M059J (cell line): ENCODE data around the gene B3GNT5. TPM values are rescaled to one million over a fixed set of nuclear protein-coding genes. Genes with fewer than 3 reads are reported as not detected.
"Not testable (repeated sequence)": the region's sequence is repeated elsewhere in the genome, so short reads cannot be mapped to it uniquely, and the experiment has no call there.

Experiments used
- DNase-seq: peaks from one replicate; pipeline ENCODE4 v3.0.0-alpha.2; 2012; ENCODE audit warnings: low read depth
- total RNA-seq: library from RNA; depleted of rRNA; stranded (reverse); fragments of >200 nt; shearing (Covaris generic); gene quantifications from 2 replicates; pipeline ENCODE4 v1.2.3, GENCODE V29; 2014

Gene B3GNT5
- total RNA-seq, 1 experiment from 2014 or later: 4.1 TPM

DNA sequence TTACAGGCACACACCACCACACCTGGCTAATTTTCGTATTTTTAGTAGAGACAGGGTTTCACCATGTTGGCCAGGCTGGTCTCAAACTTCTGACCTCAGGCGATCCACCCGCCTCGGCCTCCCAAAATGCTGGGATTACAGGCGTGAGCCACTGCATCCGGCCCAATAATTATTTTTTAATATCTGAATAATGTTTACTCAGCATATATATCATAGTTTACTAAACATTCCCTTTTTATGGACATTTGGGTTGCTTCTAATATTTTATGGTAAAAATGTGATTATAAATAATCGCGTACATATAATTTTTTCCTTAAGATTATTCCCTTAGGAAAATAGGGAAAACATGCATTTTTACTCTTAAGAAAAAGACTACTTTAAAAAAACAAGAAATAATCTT, 22.8 kb upstream of the B3GNT5 start:
- DNase-seq: not testable (repeated sequence)

DNA sequence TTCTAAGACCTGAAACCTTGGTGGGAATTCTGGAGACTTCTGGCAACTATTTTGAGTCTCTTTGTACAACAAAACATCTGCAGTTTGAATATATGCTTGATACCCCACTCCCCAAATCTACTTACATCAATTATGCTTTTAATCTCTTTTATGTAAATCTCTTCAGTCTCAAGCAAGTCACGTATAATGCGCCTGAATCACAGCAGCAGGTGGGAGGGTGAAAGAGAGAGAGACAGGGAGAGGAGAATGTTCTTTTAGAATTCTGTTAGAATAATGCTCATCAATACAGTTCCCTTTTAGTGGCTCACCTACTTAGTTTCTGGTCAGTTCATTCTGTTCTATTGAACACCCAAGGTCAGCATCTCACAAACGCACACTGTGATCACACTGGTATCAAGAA, 22.2 kb upstream of the B3GNT5 start:
- DNase-seq: no peak

DNA sequence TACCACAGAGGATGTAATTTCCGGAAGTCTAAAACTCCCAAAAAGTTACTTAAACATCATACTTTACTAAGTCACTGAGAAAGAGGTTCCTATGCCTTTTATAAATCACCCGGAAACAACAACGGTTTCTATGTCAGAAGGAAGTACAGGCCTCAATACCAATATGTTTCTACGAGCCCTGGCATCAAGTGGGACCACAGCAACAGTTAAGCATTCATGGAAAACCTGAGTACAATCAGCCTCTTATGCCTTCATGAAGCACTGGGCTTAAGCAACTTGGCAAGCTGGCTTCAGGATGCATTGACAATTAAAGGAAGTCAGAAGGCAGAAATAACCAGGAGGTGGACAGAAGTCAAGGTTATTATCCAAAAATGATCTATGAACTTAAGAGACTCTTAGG, 19.1 kb upstream of the B3GNT5 start:
- no peak for DNase-seq

DNA sequence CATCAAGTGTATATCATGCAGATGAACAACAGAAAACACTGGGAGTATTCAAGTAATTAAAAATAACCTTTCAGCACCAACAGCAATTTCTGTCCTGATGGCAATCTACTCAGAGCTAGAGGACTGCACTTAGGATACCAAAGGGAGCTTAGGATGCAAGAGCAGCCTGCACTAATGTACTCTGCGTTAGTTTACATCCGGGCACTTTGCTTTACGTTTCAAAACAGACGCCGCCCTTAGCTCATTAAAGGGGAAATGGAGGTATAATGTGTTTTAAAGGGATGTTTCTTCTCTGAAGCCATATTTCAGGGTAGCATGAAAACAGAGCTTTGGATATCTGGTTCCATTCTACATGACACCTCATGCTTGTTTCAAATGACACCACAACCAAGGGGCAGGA, 14.0 kb upstream of the B3GNT5 start:
- DNase-seq: no peak

DNA sequence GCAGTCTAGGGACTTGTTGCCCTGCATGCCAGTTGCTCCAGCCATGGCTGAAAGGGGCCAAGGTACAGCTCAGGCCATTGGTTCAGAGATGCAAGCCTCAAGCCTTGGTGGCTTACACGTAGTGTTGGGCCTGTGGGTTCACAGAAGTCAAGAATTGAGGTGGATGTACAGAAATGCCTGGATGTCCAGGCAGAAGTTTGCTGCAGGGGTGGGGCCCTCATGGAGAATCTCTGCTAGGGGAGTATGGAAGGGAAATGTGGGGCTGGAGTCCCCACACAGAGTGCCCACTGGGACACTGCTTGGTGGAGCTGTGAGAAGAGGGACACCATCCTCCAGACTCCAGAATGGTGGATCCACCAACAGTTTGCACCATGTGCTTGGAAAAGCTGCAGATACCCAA, 10.6 kb upstream of the B3GNT5 start:
- no peak for DNase-seq

DNA sequence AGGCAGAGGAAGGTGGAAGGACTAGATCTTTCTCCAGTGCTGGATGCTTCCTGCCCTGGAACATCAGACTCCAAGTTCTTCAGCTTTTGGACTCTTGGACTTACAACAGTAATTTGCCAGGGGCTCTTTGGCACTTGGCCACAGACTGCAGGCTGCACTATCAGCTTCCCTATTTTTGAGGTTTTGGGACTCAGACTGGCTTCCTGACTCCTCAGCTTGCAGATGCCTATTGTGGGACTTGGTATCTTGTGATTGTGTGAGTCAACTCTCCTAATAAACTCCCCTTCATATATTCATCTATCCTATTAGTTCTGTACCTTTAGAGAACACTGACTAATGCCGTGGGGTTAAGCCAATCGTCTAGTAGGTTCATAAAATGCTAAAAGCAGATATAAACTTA, 8.8 kb upstream of the B3GNT5 start:
- peak; percentile 87 for DNase-seq

DNA sequence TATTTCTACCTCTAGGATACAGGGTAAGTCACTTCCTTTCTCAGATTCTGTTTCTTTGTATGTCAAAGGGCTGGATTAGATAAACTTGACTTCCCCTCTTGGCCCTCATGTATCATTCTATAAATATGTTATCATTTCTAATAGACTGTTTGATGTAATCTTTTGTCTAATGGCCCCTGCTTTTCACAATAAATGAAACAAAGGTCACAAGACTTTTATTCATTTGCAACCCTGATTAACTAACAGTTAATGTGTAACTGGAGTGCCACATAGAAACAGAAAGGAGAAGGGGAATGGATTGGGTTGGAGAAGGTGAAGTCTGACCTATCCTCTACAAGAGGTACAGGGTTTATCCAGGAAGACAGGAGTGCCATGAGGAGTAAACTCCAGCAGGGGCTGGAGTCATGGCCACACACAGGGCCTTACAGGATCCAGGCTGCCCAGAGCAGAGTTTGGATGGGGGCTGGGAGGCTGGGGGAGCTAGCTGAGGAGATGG, 8.0 kb upstream of the B3GNT5 start:
- no peak for DNase-seq

DNA sequence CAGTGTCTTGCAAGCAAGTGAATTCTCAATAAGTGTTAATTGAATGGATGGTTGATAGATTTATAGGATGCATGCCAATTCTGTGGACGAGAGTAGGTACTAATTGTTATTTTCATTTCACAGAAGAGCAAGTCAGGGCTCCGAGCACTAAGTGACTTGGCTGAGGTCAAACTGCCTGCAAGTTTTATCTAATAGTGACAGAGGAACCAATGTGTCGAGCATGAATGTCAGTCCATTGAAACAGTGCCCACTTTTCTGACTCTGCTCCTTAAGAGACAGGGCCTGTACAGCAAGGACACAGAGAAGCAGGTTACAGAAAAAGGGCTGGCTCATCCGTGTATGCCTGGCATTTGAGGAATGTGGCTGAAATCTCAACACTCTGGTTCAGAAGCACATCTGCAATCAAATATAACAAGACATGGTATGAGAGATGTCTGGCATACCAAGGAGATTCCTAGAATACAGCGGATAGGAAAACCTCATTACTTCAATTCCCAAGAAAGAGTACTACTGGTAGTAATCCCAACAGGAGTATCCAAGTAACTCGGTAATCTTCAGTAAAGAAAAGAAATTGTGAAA, 6.0 kb upstream of the B3GNT5 start:
- peak; percentile 34 for DNase-seq

DNA sequence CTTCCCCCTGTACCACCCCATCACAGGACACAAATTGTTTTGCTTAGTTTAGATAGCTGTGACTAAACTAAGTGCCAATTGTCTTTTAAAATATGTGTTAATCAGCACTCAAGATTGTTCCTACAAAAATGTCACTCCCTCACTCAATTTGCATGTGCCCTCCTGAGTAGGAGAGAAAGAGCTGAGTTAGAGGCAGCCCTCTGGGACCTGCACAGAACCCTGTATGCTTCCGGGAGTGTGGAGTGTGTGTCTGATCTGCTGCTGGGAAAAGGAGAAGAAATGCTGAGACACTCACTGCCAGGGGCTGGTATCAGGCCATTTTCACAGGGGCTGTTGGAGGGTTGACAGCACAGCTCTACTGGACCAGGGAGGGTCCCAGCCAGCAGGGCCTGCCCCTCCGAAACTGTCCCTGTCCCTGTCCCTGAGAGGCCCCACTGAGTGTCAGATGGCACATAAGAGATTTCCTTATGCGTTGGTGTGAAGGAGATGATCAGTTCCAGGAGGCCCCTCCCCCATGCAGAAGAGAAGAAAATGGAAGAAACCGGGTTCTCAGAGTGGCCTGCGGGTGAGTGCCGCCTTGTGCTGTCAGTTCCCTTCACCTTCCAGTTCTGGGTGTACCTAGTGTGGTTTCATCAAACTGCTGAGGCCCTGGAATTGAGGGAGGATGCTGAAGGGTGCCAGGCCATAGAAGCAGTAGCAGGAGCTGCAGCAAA, 3.9 kb upstream of the B3GNT5 start:
- DNase-seq: no peak

DNA sequence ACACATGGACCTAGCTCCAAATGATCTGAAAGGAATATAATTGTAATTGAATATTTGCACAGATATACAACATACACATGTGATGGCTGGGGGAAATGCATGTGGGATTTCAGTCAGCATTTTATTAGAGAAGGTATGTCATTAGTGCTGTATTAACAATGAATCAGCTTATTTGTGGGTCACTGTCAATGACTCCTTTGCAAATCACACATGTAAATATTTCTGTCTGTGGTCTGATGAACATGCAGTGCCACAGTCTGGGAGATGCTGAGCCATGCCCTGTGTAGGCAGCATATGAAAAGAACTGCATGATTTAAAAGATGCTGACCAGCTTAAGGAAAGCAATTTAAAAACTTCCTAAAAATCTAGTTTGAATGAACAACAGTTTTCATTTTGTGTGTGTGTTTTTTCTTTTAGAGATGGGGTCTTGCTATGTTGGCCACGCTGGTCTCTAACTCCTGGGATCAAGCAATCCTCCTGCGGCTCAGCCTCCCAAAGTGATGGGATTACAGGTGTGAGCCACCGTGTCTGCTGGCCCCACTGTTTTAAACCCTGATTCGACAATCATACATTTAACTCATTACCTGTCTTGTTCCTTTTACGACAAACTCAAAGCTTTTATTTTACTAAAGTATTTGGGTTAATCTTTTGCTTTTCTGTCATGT, 803 bp upstream of the B3GNT5 start:
- DNase-seq: no peak

DNA sequence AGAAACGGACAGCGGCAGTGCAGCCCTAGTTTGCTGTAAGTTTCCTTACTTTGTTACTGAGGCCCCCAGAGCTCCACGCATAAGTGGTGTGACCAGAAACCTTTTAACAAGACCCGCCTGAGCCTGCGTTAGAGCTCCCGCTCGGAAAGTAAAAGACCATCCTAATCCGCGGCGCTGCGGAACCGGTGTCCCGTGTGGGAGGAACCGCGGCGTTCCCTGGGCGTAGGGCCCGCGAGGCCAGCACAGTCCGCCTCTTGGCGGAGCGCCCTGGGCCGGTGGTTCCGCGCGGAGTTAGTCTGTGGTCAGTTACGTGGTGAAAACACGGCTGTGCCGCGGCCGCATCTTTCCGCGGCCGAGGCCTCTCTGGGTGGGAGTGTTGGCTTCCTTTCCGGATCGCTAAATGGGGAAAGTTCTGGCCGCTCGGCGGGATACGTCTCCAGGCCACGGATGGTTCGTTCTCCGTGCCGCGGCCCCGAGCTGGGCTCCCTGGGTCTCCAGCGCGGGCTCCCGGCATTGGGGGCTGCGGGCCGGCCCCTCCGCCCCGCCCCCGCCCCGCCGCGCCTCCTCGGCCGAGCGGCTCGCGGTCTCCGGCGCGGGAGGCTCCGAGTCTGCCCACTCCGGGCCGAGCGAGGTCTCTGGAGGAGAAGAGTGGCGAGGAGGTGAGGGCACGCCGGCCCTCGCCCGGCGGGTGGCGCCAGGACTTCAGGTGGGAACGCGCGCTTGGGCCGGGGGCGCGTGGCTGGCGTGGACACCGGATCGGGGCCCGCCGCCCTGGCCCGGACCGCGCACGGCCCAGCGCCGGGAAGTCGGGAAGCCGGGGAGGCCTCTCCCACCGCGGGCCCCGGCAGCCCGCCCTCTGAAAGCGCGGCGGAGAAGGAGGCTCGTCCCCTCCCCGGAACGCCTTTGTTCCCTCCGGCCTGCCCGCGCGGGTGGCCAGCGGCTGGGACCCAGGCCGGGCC, 754 bp downstream of the B3GNT5 start:
- peak; percentile 57 for DNase-seq

DNA sequence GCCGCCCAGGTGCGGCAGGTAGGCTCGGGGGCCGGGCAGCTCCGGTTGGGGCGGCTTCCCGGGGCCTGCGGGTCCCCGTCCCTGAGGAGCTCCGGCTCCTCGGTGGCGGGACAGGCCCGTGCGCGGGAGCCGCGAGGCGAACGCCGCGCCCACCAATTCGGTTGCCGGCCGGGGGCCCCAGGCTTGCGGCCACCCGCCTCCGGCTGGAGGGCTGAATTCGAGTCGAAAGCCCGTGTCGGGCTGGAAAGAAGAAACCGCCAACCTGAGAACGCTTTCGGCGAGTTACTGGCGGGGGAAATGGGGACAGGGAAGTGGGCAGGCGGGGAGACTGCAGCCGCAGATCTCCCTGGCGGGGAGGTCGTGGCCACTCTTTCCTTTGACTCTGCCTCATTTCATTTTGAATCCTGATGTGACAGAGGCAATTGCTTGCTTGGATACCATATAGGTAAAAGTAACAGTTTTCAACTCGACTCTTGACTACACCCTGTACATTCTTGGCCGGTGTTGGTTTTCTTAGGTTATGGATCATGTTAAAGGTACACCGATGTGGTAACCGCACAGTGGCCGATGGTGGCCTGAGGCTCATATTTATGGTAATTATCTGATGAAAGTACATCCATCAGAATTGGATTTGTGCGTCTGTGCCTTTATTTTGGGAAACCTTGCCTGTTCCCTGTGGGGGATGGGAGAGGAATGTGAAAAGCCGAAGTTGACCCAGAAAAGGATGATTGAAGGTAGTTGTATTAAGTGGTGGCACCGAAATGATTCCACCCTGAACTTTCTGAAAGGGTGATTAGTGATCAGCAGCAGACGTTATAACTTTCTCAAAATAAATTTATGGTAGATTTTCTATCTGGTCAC, 1.7 kb downstream of the B3GNT5 start:
- no peak for DNase-seq

DNA sequence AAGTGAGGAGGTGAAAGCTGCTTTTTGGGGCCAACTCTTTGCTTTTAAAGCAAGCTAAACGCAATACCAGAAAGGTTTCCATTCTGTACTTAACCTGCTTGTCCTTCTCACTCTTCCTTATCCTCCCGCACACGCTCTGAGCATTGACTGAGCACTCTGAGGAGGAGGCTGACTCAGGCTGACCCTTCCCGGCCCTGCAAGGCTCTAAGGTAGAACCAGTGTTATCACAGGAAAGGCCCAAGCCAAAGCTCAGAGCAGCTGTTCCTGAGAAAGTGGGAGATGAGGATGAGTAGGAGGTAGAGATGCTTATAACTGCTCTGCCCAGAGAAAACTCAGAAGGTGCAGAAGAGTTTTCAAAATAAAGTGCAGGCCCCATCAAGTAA, 2.3 kb downstream of the B3GNT5 start:
- peak; percentile 51 for DNase-seq

DNA sequence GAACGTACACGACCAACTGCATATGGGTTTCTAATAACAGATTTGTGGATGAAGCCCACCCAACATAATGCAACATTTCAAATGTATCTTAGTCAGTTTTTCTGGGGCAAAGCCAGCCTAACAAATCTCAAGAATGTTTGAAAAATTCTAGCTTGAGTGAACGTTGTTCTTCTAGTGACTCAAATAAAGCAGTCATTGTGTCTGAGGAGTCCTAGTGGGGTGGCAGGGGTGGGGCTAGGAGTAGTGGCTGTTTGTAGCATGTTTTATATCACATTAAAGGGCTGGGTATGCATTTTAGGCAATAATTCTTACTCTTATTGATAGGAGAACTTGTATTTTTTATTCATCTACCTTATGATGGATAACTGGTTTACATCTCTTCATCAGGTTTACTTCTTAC, 6.0 kb downstream of the B3GNT5 start:
- DNase-seq: no peak

DNA sequence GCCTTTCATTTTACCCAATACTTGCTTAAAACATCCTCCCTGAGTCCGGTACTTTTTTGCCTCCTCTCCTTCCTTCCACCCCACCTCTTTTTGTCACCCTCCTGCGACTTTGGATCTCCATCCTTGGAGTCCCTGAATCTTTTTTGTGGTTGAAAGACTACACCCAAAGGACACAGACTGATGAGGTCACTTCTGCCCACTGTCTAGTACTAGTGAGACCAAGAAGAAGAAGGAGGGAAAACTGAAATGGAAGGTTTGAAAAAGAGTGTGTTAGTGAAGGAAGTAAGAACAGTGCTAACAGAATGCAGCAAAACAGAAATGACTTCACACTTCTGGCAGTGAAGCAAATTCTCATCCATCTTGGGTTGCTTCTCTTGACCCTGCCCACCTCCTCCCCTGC, 6.6 kb downstream of the B3GNT5 start:
- peak; percentile 32 for DNase-seq

DNA sequence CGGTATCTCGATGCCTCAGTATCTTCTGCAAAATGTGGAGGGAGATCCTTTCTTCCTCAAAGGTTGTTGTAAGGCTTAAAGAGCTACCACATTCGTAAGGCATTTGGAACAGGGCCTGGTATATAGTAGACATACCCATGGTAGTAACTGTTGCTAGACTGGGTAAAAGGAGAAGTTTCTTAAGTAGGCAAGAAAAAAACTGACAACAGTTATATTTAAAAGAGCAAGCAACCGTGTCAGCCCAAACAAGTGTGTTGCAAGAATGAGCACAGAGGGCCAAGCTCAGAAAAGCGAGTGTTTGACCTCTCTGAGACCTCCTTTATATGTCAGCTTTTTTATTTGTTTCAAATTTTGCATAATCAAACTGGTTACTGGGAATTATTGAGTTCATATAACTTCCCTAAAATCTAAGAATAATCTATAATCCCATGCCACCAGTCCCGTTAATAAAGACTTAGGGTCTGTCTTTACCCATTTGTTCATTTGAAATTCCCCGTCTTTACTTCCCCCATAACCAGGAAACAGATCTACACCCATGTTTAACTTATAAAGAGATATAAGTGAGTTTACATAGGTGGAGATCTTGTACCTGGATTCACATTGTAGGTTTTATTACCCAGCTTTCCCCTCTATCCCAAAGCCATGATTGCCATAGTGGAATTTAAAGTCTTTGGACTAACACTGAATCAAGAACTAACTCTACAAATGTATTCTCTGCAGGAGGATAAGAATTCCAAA, 7.3 kb downstream of the B3GNT5 start:
- DNase-seq: no peak

DNA sequence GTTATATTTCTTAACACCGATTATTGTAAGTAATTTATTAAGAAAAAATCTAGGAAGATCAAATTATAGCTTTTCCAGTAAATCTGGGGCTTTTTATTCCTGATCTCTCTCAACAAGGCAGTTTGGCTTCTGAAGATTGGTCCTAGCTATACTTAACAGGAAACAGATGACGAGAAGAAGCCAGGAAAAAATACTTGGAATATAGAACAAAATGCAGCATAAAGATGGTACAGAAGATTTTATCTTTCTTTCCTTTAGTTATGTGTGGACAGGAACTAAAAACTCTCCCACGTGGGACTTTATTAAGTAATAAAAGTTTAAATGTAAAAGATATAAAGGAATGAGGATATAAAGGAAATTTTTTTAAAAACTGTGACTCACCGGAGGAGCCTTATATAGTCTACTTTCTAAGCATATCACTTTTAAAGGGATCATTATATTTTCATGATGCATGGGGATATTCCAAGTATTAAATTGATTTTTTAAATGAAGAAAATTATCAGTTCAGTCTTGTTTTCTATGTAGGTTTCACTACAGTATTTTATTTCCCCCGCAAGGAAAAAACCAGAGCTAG, 8.2 kb downstream of the B3GNT5 start:
- DNase-seq: no peak

DNA sequence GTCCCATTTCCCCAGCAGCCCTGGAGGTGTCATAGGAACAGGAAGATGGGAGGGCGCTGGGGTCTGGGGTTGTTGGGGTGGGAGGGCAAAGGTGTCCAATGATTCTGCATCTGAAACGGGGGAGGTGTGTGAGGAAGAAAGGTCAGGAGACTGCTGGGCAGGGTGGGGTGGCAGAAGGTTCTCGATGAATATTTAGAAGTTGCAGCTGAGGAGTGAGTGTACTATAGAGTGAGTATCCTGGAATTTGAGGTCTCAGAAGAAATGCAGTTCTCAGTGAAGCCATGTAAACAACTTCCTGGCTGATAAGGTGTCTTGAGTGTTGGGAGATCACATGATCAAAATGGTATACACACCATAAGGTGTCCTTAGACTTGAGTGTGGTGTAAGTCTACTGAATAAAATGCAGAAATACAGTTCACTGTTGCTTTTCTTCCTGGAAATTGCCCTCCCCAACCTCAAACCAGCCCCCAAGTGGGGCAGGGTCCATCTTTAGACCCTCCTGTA, 9.9 kb downstream of the B3GNT5 start:
- no peak for DNase-seq

DNA sequence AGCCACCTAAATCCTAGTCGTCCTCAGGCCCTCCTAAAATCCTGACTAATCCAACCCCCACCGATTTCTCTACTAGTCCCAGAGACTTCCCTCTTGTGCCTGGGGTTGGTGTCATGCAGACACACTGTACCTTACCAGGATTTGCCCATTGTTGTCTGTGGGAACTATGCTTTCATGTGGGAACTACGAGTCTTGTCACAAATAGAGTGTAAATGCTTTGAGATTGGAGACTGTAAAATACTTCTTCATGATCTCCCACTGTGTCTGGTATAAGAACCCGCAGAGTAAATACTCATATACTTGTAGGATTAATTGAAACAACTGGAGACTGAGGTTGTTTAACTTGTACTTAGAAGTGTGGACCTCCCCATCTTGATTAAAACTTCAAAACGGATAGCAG, 11.2 kb downstream of the B3GNT5 start:
- DNase-seq: no peak

DNA sequence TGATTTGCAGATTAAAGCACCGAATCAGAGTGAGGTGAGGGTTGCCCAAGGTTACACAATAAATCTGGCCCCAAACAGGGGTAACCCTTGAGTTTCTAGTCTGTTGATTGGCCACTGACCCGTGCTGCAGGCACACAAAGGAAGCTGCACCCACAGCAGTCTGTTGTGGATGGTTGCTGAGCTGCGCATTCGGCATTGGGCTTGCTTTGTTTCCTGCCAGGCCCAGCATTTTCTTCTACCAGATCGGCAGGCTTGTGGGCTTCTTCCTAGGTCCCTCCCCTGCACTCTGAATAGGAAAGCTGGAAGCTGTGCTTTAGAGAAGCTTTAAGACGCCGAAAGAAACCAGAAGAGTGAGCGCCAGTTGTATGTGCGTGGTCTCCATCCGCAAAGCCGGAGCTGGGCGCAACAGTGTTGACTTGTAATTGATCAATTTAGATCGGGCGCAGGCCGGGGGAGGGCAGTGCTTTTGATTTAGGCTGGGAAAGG, 12.1 kb downstream of the B3GNT5 start:
- no peak for DNase-seq
